Stimulated activated CD8-positive, alpha-beta memory T cell treated with anti-CD3 and anti-CD28 coated beads, Interleukin-12 subunit alpha, Interleukin-12 subunit beta, amount 100 ng/mL, for 24 hours (primary cell): Measurements from ENCODE around the gene PLEKHG7.
"Not testable (repeated sequence)": the region's sequence is repeated elsewhere in the genome, so short reads cannot be mapped to it uniquely, and the experiment has no call there.

ENCODE experiments used
- DNase-seq: peaks from one replicate; pipeline ENCODE4 v3.0.0-alpha.2; 2020; ENCODE audit errors: extremely low read depth

Gene PLEKHG7

GRCh38 chr12:92747151-92747550 lies 44.4 kb downstream of the PLEKHG7 start:
- DNase-seq: no peak

- DNase-seq: not testable (repeated sequence)
Measured at GRCh38 chr12:92749691-92750090, 46.9 kb downstream of the PLEKHG7 start.

DNA sequence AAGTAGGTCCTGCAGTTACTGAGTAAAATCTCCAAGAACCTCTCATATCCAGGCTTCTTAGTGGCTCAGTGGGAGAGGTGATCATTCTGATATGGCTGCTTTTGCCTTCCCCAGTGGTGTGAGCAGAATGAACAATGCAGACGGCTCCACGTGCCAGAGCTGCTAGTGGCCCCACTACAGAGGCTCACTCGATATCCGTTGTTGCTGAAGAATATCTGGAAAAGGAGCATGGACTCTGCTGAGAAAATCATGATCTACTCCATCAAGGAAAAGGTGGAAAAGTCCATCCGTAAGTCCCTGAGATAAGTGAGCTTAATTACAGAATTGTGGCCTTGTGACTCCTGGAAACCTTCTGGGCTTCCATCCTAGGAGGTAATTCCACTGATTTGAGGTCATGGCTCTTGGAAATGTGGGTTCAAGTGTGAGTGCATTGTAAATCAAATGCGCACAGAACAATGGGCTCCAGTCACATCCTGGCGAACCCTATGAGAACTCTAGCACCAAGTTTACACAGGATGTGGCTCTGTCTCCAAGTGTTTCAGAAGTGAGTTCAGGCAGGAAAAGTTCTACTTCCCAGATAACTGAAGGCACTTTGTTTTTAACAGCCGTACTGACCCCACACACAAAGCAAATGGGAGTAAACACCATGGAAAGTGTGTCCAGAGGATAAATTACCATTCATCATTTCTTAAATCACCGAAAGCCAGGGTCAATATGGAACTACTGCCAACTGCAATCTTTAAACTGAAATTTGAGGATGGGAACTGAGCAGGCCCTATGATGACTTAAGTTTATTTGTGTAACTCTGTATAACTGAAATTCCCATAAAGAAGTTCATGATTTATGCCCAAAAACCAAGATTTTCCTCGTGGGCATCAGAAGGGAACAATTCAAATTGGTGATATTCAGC lies 51.4 kb downstream of the PLEKHG7 start:
- no peak for DNase-seq

DNA sequence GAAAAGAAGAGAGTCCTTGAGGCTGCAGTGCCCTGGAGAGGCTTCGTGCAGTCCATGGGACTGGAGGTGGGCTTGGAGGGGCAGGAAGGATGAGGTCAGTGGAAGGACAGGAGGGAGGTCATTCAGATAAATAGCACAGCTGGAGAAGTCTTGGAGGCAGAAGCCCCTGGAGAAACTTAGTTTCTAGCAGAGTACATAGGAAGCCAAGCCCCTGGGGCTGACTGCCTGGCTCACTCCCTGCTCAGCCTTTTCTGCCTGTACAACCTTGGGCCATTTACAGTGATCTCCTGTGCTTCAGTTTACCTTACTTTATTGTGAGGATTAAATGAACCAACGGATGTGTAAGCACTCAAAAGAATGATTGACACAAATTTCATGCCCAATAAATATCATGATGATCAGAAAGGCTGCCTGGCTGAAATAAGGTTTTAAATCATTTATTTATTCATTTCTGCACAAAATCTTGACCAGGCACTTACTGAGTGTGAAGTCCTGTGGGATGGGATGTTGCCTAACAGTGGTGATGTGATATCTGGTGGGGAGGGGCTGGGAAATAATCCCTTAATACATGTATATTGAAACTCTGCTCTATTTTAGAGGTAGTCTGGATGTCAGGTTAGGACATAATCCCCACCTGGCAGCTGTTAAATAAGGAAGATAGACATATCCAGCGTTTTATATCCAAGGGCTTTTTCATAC lies 54.3 kb downstream of the PLEKHG7 start:
- DNase-seq: no peak

DNA sequence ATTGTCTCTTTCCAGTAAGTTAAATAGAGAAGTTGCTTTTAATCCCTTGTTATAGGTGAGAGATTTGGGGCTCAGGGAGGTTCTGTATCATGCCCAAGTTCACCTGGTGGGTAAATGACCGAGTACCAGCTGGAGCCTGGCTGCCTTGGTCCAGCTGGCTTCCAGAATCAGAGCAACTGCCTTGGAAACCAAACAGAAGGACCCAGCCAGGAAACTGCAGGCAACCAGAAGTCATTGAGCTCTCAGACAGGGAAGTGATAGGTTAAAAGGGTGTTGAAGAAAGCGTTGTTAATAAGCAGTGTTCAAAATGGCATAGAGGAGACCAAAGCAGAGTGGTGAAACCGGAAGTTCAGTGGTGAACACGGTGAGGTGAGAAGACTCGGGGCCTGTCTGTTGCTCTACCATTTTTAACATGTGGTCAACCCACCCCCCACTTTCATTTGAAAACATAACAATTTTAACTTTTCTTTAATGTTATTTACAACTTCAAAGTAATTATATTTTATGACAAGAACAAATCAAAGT lies 54.9 kb downstream of the PLEKHG7 start:
- DNase-seq: no peak

DNA sequence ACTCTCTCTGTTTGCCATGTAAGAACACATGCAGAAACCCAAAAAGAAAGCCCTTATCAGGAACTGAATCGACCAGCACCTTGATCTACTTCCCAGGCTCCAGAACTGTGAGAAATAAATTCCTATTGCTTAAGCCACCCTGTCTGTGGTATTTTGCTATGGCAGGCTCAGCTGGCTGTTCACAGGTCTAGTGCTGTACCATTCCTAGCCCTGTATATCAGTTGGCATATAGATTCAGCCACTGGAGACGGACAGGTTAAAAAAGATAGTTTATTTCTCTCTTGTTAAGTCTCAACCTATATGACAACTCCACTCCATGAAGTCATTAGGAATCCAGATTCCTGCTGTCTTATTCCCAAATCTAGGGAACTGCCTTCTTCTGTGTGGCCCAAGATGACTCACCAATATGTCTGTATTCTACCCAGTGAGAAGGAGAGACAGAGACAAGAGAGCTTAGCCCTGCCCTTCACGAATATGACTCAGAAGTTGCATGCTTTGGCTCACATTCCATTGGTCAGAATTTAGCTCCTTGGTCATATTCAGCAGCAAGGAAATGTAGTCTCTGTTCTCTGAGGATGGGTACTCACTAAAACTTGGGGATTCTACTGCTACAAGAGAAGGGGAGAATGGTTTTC lies 57.0 kb downstream of the PLEKHG7 start:
- no peak for DNase-seq

DNA sequence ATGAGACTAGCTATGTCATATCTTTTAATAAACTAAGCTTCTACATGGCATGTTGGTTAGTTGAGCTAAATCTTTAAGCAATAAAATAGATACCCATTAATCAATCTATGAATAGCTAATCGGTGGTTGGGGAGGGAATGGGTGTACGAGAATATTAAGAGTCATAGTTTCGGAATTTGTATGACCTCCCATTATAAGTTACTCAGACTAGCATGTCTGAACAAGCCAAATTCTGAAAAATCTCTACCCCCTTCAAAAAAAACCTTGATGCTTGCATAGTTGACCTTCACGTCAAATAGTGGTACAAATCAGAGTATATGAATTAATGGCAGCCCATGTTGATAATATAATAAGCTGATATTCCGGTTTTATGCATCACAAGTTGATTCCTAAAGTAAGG lies 60.0 kb downstream of the PLEKHG7 start:
- no peak for DNase-seq

GRCh38 chr12:92764831-92765230 lies 62.0 kb downstream of the PLEKHG7 start:
- no peak for DNase-seq

GRCh38 chr12:92765871-92766270 lies 63.1 kb downstream of the PLEKHG7 start:
- DNase-seq: no peak

GRCh38 chr12:92769124-92769901 lies 66.5 kb downstream of the PLEKHG7 start:
- no peak for DNase-seq

- no peak for DNase-seq
Measured at GRCh38 chr12:92771001-92771400, 68.2 kb downstream of the PLEKHG7 start.

DNA sequence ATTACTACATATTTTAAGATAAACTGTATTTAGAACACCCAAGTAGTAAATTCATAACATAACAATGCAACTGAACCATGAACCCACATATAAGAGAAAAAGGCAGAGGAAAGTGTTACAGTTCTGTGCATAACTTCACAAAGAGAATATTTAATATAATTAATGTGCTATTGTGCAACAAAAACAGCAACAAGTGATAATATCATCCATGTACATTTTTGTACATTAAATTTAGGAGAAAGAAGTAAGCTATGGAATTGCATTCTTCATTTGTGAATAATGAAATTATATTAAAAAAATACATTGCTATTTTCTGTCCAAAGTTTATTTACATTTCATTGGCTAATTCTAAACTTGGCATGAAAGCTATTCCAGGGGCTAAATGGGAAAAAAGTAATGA lies 72.6 kb downstream of the PLEKHG7 start:
- no peak for DNase-seq

DNA sequence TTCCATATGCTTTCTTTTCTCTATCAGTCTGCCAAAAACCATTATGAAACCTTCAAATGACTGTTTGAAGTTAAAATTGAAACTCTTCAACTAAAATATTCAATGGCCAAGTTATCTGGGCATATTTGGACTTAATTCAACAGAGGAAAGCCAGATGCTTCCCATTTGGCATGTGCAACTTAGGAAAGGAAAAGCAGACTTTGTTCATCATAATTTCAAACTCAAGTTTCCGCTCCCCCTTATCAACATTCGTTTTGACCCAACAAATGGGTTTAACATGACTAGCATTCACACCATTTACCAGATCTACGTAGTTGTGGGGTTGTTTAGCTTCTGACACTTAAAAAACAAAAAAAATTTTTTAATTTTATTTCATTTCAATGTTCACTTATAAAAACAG lies 75.7 kb downstream of the PLEKHG7 start:
- DNase-seq: no peak

- no peak for DNase-seq
Measured at GRCh38 chr12:92779902-92780301, 77.1 kb downstream of the PLEKHG7 start.

- DNase-seq: no peak
Measured at GRCh38 chr12:92784356-92784755, 81.6 kb downstream of the PLEKHG7 start.

DNA sequence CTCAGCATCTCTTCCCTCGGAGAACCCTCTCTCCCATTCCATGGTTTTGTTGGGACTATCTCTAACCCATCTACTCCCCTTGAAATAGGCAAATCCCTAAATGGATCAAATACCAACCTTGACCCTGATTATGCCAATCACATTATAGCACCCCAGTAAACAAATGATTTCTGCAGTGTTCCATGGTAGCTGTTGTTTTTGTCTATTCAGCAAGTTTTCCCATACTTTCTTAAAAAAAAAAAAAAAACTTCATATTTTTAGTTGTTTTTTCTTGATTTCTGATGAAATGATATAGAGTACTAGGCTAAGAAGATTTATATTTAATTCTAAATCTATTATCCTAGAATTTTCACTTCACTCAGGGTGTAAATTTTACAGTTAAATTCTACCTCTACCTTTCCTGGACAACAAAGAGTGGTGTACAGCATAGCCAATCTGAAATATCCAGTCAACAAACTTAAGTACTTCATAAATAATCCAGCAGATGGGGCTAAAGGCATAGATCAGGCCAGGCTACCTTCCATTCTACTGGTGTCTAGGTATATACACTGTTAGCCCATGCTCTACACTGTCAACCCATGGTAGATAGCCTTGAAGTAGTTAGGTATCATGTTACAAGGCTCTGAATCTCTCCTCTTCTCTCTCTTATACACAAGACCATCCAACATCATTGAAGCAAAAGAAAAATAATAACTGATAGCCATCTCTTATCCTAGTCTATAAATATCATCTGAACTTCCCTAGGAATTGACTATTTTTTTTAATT lies 82.2 kb downstream of the PLEKHG7 start:
- no peak for DNase-seq

GRCh38 chr12:92785563-92785950 lies 82.8 kb downstream of the PLEKHG7 start:
- no peak for DNase-seq

DNA sequence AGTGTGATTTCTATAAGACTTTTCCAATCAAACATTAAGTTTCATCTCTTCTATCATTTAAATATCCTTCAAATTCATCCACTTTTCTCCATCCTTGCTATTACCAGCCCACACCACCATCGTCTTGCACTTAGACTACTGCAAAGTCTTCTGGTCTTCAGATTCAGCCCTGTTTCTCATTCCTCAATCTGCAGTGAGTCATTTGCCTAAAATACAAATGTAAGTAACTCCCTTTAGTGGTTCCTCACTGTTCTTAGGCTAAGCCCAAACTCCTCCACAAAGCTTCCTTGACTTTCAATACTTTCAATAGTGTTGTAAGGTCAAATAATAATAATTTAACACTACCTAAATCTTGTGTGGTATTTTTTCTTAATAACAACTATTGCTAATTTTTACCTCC lies 83.3 kb downstream of the PLEKHG7 start:
- DNase-seq: no peak

- not testable (repeated sequence) for DNase-seq
Measured at GRCh38 chr12:92794356-92794755, 91.6 kb downstream of the PLEKHG7 start.

DNA sequence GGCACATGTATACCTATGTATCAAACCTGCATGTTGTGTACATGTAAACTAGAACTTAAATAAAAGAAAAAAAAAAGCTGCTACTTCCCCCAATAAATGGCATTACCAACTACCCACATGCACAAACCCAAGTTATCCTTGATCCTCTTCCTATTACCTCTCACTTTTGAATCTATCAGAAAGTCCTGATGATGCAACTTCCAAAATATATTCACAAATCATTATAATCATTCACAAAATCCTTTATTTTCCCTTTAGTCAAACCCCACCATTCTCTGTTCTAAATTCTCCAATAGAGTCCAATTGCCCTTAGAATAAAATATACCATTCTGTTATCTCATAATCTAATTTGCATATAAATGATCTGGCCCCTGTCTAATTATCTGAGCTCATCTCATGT lies 92.0 kb downstream of the PLEKHG7 start:
- DNase-seq: no peak

DNA sequence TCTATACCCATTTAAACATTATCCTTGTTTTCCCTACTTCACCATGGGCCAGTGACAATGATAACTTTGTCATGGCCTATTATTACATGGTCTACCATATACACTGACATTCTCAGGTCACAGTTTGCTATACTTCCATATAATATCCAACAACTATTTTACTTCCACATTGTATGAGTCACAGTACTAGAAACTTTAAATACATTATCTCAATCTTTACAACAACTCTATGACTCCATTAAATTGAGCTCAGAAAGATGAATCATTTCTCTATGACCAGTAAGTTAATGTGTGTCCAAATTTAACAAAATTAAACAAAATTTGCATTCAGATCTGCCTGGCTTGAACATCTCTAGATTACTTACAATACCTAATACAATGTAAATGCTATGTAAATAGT lies 93.9 kb downstream of the PLEKHG7 start:
- no peak for DNase-seq
